ENCODE data around the gene TRPV3.

- TF ChIP-seq ZNF76 (tag by site-specific recombination; IDR thresholded peaks at IDR 0.05; ENCODE audit: borderline replicate concordance, low read depth), result no peak
- TF ChIP-seq ZIC2 (tag by site-specific recombination; IDR thresholded peaks at IDR 0.05), result peak; percentile 54
- no peak for TF ChIP-seq ZNF704 (tag by site-specific recombination; IDR thresholded peaks at IDR 0.05)
- no peak for TF ChIP-seq CTCF (tag by site-specific recombination; IDR thresholded peaks at IDR 0.05)
- TF ChIP-seq ZNF747 (tag by site-specific recombination; IDR thresholded peaks at IDR 0.05), result no peak
- no peak for TF ChIP-seq TCF7L2 (IDR thresholded peaks at IDR 0.05; ENCODE audit: borderline replicate concordance, low read depth, low read length)
These were observed 36.6 kb upstream of the TRPV3 start for GRCh38 chr17:3594051-3594800.

Data from HEK293 (cell line).